Erythroblast (primary cell): ENCODE data around the gene EIF3B.

Experiments used
- GATA1 ChIP-seq: IDR thresholded peaks from 2 replicates; pipeline ENCODE4 v1.6.1; 2011; ENCODE audit warnings: low read depth, mild to moderate bottlenecking, control low read depth, low read length, moderate library complexity
- POLR2A ChIP-seq: IDR thresholded peaks from 2 replicates; pipeline ENCODE4 v1.6.1; 2011; ENCODE audit warnings: mild to moderate bottlenecking, low read length

DNA sequence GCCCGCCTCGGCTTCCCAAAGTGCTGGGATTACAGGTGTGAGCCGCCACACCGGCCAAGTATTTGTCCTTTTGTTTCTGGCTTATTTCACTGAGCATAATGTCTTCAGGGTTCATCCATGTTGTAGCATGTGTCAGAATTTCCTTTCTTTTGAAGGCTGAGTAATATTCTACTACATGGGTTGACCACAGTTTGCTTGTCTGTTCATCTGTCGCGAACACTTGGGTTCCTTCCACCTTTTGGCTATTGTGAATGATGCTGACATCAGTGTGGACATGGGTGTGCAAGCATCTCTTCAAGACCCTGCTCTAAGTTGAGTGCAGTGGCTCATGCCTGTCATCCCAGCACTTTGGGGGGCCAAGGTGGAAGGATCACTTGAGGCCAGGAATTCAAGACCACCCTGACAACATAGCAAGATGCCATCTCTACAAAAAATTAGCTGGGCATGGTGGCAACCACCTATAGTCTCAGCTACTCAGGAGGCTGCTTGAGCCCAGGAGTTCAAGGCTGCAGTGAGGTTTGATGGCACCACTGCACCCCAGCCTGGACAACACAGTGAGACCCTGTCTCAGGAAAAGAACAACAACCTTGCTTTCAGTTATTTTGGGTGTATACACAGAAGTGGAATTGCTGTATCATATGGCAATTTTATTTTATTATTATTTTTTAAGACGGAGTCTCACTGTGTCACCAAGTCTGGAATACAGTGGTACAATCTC lies 65.7 kb downstream of the EIF3B start:
- no peak for TF ChIP-seq POLR2A
- TF ChIP-seq GATA1, result no peak
